Choroid plexus epithelial cell (primary cell): ENCODE results near the gene CHSY3.

Source experiments
- DNase-seq: peaks from one replicate; pipeline ENCODE4 v3.0.0-alpha.2; 2010; ENCODE audit warnings: low read depth
- H3K4me3 ChIP-seq: 2 replicates; pipeline ENCODE4 v1.5.1; 2011; ENCODE audit warnings: low read depth, mild to moderate bottlenecking, control low read depth, low read length, moderate library complexity
- TF ChIP-seq, protein P1 (sequence below): conservative IDR thresholded peaks from 2 replicates; pipeline ENCODE4 v1.5.1; 2011; ENCODE audit warnings: low read depth, mild to moderate bottlenecking, control low read depth, inconsistent platforms, low read length, moderate library complexity

CHSY3 gene

DNA sequence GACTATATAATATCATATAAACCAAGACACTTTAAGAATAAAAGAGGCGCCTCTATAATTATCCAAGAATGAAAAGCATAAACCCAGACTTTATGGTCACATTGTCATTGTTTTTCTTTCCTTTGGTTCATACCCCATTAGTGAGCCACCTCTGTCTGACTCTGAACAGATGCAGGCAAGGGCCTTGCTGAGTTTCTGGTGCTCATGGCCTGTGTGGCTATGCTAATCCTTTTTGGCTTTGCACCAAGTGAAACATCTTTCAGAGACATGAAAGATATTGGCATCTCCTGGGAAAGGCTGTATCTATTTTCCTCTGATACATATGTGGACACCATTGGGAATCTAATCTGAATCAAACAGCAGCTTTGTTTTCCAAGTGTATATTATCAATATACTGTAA is 222.5 kb downstream of the CHSY3 start:
- H3K4me3 ChIP-seq = no peak overlapping the region
- DNase-seq = peak; percentile 31
- TF ChIP-seq, protein P1, sequence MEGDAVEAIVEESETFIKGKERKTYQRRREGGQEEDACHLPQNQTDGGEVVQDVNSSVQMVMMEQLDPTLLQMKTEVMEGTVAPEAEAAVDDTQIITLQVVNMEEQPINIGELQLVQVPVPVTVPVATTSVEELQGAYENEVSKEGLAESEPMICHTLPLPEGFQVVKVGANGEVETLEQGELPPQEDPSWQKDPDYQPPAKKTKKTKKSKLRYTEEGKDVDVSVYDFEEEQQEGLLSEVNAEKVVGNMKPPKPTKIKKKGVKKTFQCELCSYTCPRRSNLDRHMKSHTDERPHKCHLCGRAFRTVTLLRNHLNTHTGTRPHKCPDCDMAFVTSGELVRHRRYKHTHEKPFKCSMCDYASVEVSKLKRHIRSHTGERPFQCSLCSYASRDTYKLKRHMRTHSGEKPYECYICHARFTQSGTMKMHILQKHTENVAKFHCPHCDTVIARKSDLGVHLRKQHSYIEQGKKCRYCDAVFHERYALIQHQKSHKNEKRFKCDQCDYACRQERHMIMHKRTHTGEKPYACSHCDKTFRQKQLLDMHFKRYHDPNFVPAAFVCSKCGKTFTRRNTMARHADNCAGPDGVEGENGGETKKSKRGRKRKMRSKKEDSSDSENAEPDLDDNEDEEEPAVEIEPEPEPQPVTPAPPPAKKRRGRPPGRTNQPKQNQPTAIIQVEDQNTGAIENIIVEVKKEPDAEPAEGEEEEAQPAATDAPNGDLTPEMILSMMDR = no peak

DNA sequence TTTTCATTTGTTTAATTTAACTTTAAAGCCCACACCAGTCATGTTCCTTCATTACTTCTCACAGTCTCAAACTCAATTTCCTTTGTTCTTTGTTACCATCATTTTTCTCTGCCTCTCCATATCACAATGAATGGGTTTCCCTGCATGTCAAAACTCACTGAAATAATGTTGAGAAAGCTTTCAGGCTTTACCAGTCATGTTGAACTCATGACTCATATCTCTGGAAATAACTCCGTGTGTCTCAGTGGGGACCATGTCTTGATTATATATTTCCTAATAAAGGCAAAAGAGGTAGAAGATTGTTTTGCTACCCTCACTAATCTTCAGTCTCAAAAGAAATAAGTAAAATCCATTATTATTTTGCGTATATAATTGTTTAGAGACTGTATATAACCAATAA is 231.2 kb downstream of the CHSY3 start:
- TF ChIP-seq, protein P1 = no peak
- DNase-seq = peak; percentile 87
- H3K4me3 ChIP-seq = no peak overlapping the region

DNA sequence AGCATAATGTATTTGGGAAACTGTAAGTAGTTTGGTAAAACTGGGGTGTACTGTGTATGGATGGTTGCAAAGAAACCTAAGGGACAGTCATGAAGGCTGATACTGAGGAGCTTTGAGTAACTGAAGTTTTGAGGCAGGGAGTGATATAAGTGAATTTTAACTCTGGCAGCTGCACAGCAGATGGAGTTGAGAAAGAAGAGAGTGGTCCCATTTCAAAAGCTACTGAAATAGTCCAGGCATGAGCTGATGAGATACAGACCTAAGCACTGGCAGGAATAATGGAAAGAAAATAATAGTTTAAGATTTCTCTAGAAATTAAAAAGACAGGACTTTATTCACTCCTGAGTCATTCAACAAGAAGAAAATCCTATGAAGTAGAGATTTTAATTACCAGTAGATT is 232.0 kb downstream of the CHSY3 start:
- TF ChIP-seq, protein P1 = no peak
- no peak for DNase-seq
- H3K4me3 ChIP-seq = no peak overlapping the region

DNA sequence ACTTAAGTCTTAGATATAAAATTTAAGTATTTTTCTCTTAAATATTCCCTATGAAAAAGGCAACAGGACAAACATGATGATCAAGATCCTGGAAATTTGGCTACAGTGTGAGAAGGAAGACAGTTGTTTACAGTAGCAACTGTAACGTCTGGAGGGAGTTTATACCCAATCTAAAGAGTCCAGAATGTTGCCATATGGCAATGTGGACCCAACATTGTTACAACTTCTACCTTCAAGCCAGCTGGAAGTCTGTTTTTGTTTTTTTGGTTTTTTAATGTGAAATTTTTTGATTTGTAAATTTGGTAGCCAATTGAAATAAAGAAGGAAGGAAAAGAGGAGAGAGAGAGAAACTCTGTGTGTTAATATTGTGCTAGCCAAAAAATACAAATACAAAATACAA is 233.4 kb downstream of the CHSY3 start:
- TF ChIP-seq, protein P1 = no peak
- no peak overlapping the region for H3K4me3 ChIP-seq
- DNase-seq = no peak

DNA sequence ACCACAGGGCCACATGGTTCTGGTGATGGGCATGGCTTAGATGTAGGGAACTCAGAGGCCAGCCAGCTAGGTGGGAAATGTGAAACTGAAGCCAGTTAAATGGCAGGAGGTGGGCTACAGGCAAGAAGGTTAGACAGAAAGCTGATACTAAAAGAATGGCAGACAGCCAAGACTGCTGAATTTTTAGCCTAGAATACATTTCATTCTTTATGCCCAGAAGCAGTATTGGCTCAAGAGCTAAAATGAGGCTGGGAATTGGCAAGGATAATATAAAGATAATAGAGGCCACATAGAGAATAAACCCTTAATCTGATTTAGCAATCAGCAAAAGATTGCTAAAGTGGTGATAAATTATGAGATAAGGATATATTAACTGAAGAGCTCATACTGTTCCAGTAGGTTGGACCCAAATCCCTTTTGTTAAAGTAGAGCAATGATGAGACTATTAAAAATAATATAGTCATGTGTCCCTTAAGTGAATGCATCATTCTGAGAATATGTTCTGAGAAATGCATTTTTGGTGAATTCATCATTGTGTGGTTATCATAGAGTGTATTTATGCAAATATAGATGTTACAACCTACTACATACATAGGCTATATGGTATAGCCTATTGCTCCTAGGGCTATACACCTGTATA is 234.3 kb downstream of the CHSY3 start:
- peak; percentile 53 for DNase-seq
- no peak overlapping the region for H3K4me3 ChIP-seq
- TF ChIP-seq, protein P1 = no peak

DNA sequence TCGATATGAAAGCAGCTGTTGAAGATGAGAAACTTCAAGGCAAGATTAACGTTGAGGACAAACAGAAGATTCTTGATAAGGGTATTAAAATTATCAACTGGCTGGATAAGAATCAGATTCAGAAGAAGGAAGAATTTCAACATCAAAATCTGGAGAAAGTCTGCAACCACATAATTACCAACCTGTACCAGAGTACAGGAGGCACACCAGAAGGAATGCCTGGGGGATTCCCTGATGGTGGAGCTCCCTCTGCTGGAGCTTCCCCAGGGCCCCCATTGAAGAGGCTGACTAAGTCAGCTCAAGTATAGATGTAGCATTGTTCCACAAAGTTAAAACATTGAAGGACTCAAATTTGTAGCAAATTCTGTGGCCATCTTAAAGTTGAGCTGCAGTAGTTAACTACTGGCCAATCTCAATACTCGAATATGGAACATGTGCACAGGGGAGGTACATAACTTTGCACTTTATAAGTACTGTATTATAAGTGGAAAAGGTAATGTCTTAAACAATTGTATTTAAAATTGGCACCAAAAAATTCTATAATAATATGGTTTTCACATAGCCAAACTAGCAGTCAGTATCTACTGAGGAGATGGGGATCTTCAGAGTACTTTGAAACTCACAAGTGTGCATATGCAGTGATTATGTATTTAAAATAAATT is 237.5 kb downstream of the CHSY3 start:
- peak; percentile 63 for DNase-seq
- H3K4me3 ChIP-seq = no peak overlapping the region
- TF ChIP-seq, protein P1 = peak; percentile 79

DNA sequence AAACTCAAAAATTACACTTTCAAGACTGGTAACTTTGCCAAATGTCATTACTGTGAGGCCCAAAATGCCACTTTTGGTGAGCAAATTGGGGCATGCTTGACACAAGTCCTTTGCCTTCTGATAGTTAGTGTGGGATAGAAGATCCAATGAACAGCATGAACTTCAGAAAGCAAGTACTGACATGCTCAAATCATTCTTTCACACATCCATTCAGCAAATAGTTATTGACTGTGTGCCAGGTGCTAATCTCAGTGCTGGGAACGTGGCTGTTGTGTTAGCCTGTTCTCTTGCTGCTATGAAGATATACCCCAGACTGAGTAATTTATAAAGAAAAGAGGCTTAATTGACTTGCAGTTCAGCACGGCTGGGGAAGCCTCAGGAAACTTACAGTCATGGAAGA is 247.0 kb downstream of the CHSY3 start:
- H3K4me3 ChIP-seq = no peak overlapping the region
- TF ChIP-seq, protein P1 = no peak
- peak; percentile 16 for DNase-seq
